Natural killer cell treated with Interleukin-12 subunit alpha and Interleukin-12 subunit beta and Interleukin-15 and Interleukin-18, amount 100 ng/mL, for 72 hours (primary cell): ENCODE measurements around the gene NPTXR. TPM values are rescaled to one million over a fixed set of nuclear protein-coding genes. Genes with fewer than 3 reads are reported as not detected.
A peak's percentile ranks its signal among the peaks of the same experiment; 100 is the strongest.

Source experiments
- ATAC-seq, 2 donors: fragments of 150-1000 bp; cut with Tn5 transposase in 1 of 2; sonication (Bioruptor Pico), chemical (Tn5 transposase) in 1 of 2; 2 replicates each; pipeline ENCODE4 v1.10.0; 2021
- DNase-seq: peaks from one replicate; pipeline ENCODE4 v3.0.0; 2022; ENCODE audit warnings: low spot score
- H3K27ac Mint-ChIP-seq, 2 donors: 1 replicate in 1 of 2; 2 replicates in 1 of 2; pipeline ENCODE4 v1.8.0; 2022; ENCODE audit warnings: mixed read lengths in 2 of 2, mild to moderate bottlenecking in 1 of 2, moderate library complexity in 1 of 2
- H3K27me3 Mint-ChIP-seq, 2 donors: 1 replicate in 1 of 2; 2 replicates in 1 of 2; pipeline ENCODE4 v1.8.0; 2022; ENCODE audit warnings: mixed read lengths in 2 of 2
- H3K36me3 Mint-ChIP-seq: one replicate; pipeline ENCODE4 v1.8.0; 2022; ENCODE audit warnings: mixed read lengths
- H3K4me1 Mint-ChIP-seq, 2 donors: 1 replicate in 1 of 2; 2 replicates in 1 of 2; pipeline ENCODE4 v1.8.0; 2022; ENCODE audit warnings: low read depth in 2 of 2, mixed read lengths in 2 of 2, mild to moderate bottlenecking in 1 of 2
- H3K4me3 Mint-ChIP-seq: one replicate; pipeline ENCODE4 v1.8.0; 2022; ENCODE audit warnings: mixed read lengths
- H3K9me3 Mint-ChIP-seq: 2 replicates; pipeline ENCODE4 v1.8.0; 2022; ENCODE audit warnings: mixed read lengths
- total RNA-seq, 2 donors: library from RNA; stranded (reverse); gene quantifications; one replicate each; pipeline ENCODE4 v1.2.3, GENCODE V29; 2022

Gene NPTXR
- total RNA-seq, 2 donors from 2014 or later = 1.3 to 1.5 TPM

GRCh38 chr22:38872831-38873248 lies 29.0 kb upstream of the NPTXR start:
- no peak for DNase-seq
- no peaks in the 10 kb centered on the region for H3K9me3 Mint-ChIP-seq
- H3K27me3 Mint-ChIP-seq = peaks cover 0 to 7% of the 10 kb centered on the region in 2 donors
- H3K36me3 Mint-ChIP-seq = no peaks in the 10 kb centered on the region
- H3K27ac Mint-ChIP-seq = peak overlapping the region; percentile 79 to 88
- no peak for ATAC-seq
- H3K4me3 Mint-ChIP-seq = peak overlapping the region; percentile 89
- peaks cover 43 to 45% of the 10 kb centered on the region in 2 donors for H3K4me1 Mint-ChIP-seq

GRCh38 chr22:38872172-38872830 lies 28.5 kb upstream of the NPTXR start, which contains the start of gene CBX6:
Gene CBX6 (minus strand): TSS chr22:38872216. CDS start chr22:38872190, 26 bp downstream.
- Mint-ChIP-seq H3K36me3 (no peaks in the 10 kb centered on the region), H3K4me3 (peak within 1 kb of the TSS; percentile 89), H3K9me3 (no peaks in the 10 kb centered on the region), H3K4me1 (peaks cover 43 to 45% of the 10 kb centered on the region in 2 donors), H3K27me3 (peaks cover 0 to 6% of the 10 kb centered on the region in 2 donors), H3K27ac (peak within 1 kb of the TSS; percentile 79 to 88)
- DNase-seq (peak; percentile 95), ATAC-seq (peak; percentile 90 to 92)

- H3K27ac Mint-ChIP-seq = peak overlapping the region; percentile 66 to 84
- H3K9me3 Mint-ChIP-seq = no peaks in the 10 kb centered on the region
- peaks cover 43 to 45% of the 10 kb centered on the region in 2 donors for H3K4me1 Mint-ChIP-seq
- ATAC-seq (peak; percentile 2 to 9), DNase-seq (no peak)
- H3K27me3 Mint-ChIP-seq = peaks cover 0 to 4% of the 10 kb centered on the region in 2 donors
- no peaks in the 10 kb centered on the region for H3K36me3 Mint-ChIP-seq
- H3K4me3 Mint-ChIP-seq = peak overlapping the region; percentile 89
These were observed 27.7 kb upstream of the NPTXR start for GRCh38 chr22:38871360-38872171.

DNA sequence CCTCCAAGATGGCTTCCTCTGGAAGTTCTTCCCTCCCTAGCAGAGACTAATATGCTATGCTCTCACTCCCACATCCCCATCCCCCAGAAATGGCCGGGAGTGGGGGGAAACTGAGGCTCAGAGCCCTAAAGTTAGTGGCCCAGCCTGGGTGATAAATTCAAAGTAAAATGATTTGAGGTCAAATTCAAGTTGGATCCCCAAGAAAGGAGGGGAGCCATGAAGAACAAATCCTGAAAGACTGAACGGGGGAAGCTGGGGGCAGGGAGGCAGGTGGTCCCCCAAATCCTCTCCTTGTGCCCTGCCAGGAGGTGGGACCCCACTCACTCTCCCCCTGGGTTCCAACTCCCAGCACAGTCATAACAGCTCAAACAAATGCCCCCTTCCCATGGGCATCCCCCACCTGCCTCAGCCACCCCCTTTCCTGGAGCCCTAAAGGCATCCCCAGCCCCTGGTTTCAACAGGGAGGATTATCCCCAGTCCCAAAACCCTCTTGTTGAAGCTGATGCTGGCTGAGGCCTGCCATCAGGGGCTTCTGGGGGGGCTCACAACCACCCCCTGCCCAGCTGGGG lies 27.0 kb upstream of the NPTXR start:
- Mint-ChIP-seq H3K36me3 (no peaks in the 10 kb centered on the region), H3K9me3 (no peaks in the 10 kb centered on the region), H3K4me1 (peaks cover 43 to 45% of the 10 kb centered on the region in 2 donors), H3K27me3 (peaks cover 0 to 4% of the 10 kb centered on the region in 2 donors), H3K27ac (peak overlapping the region; percentile 66 to 84), H3K4me3 (peak overlapping the region; percentile 89)
- ATAC-seq (no peak), DNase-seq (no peak)

- H3K27ac Mint-ChIP-seq = peak overlapping the region; percentile 66 to 84
- peaks cover 0 to 4% of the 10 kb centered on the region in 2 donors for H3K27me3 Mint-ChIP-seq
- H3K4me3 Mint-ChIP-seq = peak overlapping the region; percentile 89
- peaks cover 43 to 45% of the 10 kb centered on the region in 2 donors for H3K4me1 Mint-ChIP-seq
- ATAC-seq = peak; percentile 48 to 60
- no peaks in the 10 kb centered on the region for H3K36me3 Mint-ChIP-seq
- peak; percentile 86 for DNase-seq
- H3K9me3 Mint-ChIP-seq = no peaks in the 10 kb centered on the region
These were observed 26.5 kb upstream of the NPTXR start for GRCh38 chr22:38870312-38870741.

DNA sequence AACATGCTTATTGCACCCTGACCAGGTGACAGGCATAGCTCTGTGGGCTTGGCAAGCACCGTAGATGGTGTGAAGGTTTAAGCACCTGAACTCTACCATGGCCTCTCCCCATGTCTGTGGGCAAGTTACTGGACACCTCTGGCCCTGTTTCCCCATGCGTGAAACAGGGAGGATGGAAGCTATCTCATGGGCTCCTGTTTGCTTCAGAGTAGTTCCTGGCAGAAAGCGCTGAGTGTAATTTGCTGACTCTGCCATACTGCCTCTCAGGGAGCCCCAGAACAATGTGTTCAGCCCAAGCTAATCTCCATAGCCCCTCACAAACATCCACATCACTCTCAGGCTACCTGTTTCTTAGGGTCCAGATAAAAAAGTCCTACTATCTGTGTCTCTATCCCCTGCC lies 25.8 kb upstream of the NPTXR start:
- H3K36me3 Mint-ChIP-seq = no peaks in the 10 kb centered on the region
- H3K4me1 Mint-ChIP-seq = peaks cover 42 to 43% of the 10 kb centered on the region in 2 donors
- DNase-seq (no peak), ATAC-seq (no peak)
- H3K9me3 Mint-ChIP-seq = no peaks in the 10 kb centered on the region
- H3K27ac Mint-ChIP-seq = peak overlapping the region; percentile 66 to 84
- H3K27me3 Mint-ChIP-seq = peaks cover 0 to 2% of the 10 kb centered on the region in 2 donors
- H3K4me3 Mint-ChIP-seq = peak overlapping the region; percentile 89

DNA sequence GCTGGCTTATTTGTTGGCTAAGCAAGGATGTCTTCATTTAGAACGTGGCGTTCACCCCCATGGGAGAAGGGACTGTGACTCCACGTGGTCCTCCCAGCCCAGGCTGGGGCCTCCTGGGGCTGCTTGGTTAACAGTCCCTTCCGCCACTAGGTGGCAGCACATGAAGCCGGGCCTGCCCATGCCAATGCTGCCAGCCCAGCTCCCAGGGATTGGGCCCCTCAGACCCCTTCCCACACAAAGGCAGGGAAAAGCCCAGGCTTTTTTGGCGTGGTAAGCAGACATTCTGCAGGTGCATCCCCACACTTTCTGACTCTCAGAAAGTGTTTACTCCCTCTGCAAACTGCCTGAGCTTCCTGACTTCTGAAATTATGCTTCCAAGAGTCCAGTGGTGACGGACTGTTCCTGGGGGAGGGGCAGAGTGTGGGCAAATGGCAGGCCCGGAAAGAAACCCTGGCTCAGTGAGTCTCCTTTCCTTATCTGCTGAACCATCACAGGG lies 25.1 kb upstream of the NPTXR start:
- ATAC-seq (peak; percentile 45 to 52), DNase-seq (peak; percentile 85)
- Mint-ChIP-seq H3K4me3 (no peak overlapping the region), H3K4me1 (peaks cover 39 to 41% of the 10 kb centered on the region in 2 donors), H3K27ac (no peak overlapping the region), H3K36me3 (no peaks in the 10 kb centered on the region), H3K9me3 (no peaks in the 10 kb centered on the region), H3K27me3 (peaks cover 0 to 2% of the 10 kb centered on the region in 2 donors)

- H3K27me3 Mint-ChIP-seq = peaks cover 0 to 1% of the 10 kb centered on the region in 2 donors
- H3K36me3 Mint-ChIP-seq = no peaks in the 10 kb centered on the region
- no peak overlapping the region for H3K27ac Mint-ChIP-seq
- ATAC-seq (no peak), DNase-seq (no peak)
- H3K9me3 Mint-ChIP-seq = no peaks in the 10 kb centered on the region
- no peak overlapping the region for H3K4me3 Mint-ChIP-seq
- H3K4me1 Mint-ChIP-seq = peaks cover 33 to 35% of the 10 kb centered on the region in 2 donors
These were observed 24.5 kb upstream of the NPTXR start for GRCh38 chr22:38868286-38868721.

DNA sequence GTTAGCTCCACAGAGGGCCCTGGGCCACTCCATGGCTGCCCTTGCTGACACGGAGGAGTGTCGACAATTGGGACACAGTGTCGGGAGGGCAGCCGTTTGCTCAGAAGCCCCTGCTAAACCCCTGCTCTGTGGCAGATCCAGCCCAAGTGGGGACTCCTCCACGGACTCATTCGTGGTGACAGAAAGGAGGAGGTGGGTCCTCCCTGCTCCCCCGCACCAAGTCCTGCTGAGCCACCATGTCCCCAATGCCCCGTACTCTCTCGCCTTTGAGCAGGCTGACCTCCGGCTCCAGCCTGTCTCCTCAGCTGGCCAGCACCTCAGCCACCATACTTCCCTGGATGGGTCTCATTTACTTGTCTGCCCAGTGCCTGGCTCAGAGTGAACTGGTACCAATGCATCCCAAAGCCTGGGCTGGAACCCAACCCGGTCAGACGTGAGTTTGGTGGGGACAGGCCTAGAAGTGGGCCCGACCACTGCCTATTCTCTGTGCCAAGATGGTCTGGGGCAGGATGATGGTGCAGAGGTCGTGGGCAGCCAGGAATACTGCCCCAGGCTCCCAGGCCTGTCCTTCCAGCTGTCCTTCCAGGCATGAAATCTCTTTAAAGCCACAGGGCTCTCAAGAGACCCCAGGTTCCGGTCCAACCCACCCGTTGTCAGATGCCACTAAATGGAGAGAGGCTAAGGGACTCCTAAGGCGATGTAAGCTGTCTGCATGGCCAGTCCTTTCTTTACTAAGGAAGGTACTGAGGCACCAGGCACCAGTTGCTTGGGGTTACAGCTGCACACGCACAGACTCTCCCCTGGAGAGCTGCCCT lies 23.9 kb upstream of the NPTXR start:
- Mint-ChIP-seq H3K4me1 (peaks cover 31 to 34% of the 10 kb centered on the region in 2 donors), H3K36me3 (no peaks in the 10 kb centered on the region), H3K27ac (no peak overlapping the region), H3K27me3 (no peaks in the 10 kb centered on the region), H3K9me3 (no peaks in the 10 kb centered on the region), H3K4me3 (no peak overlapping the region)
- DNase-seq (no peak), ATAC-seq (no peak)

DNA sequence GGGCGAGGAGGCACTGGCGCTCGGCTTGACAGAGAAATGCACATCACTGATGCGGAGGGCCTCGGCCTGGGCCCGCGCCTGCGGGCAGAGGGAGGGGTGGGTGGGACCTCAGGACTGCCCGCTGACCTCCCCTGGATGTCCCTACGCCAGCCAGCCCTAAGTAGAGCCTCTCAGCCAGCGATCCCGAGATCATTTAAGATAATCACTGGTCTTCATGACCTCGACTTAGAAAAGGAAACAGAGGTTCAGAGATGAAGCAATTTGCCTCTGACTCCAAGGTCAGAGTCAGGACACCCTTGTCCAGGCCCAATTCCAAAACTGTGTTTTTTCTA lies 23.3 kb upstream of the NPTXR start:
- ATAC-seq (no peak), DNase-seq (no peak)
- Mint-ChIP-seq H3K27ac (no peak overlapping the region), H3K9me3 (no peaks in the 10 kb centered on the region), H3K4me1 (peaks cover 31% of the 10 kb centered on the region in 2 donors), H3K36me3 (no peaks in the 10 kb centered on the region), H3K27me3 (no peaks in the 10 kb centered on the region), H3K4me3 (no peak overlapping the region)

GRCh38 chr22:38866399-38867123 lies 22.7 kb upstream of the NPTXR start:
- ATAC-seq (no peak), DNase-seq (no peak)
- peaks cover 31% of the 10 kb centered on the region in 2 donors for H3K4me1 Mint-ChIP-seq
- H3K36me3 Mint-ChIP-seq = no peaks in the 10 kb centered on the region
- no peaks in the 10 kb centered on the region for H3K27me3 Mint-ChIP-seq
- no peak overlapping the region for H3K4me3 Mint-ChIP-seq
- no peaks in the 10 kb centered on the region for H3K9me3 Mint-ChIP-seq
- H3K27ac Mint-ChIP-seq = no peak overlapping the region

DNA sequence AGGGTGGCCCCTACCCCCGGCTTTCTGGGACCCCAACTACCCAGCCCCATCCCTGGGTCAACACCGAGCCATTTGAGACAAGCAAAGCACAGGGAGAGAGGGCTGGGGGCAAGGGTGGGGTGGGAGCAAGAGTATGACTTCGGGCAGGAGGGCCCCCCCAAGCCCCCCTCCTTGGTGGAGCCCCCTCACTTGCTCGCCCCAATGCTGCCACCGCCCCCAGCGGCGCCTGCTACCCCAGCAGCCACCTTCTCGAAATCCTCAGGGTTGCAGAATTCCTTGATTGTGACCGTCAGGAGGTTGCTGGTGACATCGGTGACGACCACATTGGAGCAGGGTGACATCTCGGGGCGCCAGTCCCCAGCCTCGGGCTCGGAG lies 22.2 kb upstream of the NPTXR start:
- no peak overlapping the region for H3K27ac Mint-ChIP-seq
- H3K27me3 Mint-ChIP-seq = no peaks in the 10 kb centered on the region
- H3K4me3 Mint-ChIP-seq = no peak overlapping the region
- peaks cover 30% of the 10 kb centered on the region in 2 donors for H3K4me1 Mint-ChIP-seq
- no peaks in the 10 kb centered on the region for H3K9me3 Mint-ChIP-seq
- ATAC-seq = no peak
- no peak for DNase-seq
- no peaks in the 10 kb centered on the region for H3K36me3 Mint-ChIP-seq
